Fibroblast of lung (primary cell): Measurements from ENCODE around the gene DLG4.

ENCODE experiments used
- CTCF ChIP-seq, 2 donors: IDR thresholded peaks in 1 of 2; conservative IDR thresholded peaks in 1 of 2; 1 replicate in 1 of 2; 2 replicates in 1 of 2; pipeline ENCODE4 v1.5.1; 2011 to 2012; ENCODE audit warnings: low read length in 2 of 2, control low read depth in 1 of 2, inconsistent platforms in 1 of 2, low read depth in 1 of 2, mild to moderate bottlenecking in 1 of 2
- EZH2 ChIP-seq: IDR thresholded peaks from 2 replicates; pipeline ENCODE4 v1.5.1; 2012; ENCODE audit warnings: low read length, control low read depth, mild to moderate bottlenecking; ENCODE audit errors: missing control alignments

- TF ChIP-seq EZH2 (no peak), CTCF (conservative IDR thresholded peaks at IDR 0.05 in 1 of 2, IDR thresholded peaks at IDR 0.05 in 1 of 2; ENCODE audit: low read depth in 1 of 2, low read length in 2 of 2) (no peak)
These were observed 71.9 kb downstream of the DLG4 start for GRCh38 chr17:7147772-7148171.
